GM12873 (cell line): ENCODE data around the gene ADAM30.

Experiments
- TF ChIP-seq, protein P1 (sequence below): IDR thresholded peaks from 2 replicates; pipeline ENCODE4 v1.5.1; 2012; ENCODE audit warnings: low read depth, mild to moderate bottlenecking, moderate library complexity, low read length, control low read depth; ENCODE audit not compliant: insufficient read depth; ENCODE audit errors: missing control alignments

ADAM30 gene

DNA sequence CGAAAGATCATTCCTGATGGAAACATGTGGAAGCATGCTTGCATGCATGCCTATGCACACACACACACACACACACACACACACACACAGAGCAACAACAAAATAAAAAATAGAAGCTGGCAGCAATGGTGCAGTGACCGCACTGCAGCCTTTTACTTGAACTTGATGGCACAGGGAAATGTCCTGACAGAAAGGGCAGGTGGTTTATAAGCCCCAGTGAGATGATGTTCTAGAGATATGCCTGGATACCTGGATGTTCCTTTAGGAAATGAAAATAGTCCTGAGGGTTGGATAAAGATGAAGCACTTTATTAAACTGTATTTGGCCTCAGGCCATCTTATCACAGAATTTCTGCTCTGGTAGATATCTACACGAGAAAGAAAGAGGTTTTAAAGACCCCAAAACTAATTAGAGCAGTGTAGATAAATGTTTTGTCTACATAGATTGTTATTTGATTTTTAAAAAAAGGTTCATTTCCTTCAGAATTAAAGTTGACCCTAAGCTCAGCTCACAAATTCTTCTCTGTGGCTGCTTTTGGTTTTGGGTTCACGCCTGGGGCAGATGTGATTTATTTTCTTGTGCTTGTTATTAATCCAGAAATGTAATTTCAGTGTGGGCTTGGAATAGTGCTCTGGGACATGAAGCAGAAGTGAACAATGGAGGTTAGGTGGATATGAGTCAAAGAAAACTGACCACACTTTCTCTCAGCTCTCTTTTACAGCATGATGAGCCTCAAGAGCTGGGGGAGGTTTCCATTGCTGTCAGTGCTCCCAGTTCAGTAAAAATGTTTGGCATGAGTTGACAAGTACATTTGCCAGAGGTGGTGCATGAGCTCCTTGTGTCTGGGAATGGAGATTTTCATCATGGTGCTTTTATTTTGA, 22.9 kb downstream of the ADAM30 start:
- TF ChIP-seq, protein P1, sequence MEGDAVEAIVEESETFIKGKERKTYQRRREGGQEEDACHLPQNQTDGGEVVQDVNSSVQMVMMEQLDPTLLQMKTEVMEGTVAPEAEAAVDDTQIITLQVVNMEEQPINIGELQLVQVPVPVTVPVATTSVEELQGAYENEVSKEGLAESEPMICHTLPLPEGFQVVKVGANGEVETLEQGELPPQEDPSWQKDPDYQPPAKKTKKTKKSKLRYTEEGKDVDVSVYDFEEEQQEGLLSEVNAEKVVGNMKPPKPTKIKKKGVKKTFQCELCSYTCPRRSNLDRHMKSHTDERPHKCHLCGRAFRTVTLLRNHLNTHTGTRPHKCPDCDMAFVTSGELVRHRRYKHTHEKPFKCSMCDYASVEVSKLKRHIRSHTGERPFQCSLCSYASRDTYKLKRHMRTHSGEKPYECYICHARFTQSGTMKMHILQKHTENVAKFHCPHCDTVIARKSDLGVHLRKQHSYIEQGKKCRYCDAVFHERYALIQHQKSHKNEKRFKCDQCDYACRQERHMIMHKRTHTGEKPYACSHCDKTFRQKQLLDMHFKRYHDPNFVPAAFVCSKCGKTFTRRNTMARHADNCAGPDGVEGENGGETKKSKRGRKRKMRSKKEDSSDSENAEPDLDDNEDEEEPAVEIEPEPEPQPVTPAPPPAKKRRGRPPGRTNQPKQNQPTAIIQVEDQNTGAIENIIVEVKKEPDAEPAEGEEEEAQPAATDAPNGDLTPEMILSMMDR = no peak

DNA sequence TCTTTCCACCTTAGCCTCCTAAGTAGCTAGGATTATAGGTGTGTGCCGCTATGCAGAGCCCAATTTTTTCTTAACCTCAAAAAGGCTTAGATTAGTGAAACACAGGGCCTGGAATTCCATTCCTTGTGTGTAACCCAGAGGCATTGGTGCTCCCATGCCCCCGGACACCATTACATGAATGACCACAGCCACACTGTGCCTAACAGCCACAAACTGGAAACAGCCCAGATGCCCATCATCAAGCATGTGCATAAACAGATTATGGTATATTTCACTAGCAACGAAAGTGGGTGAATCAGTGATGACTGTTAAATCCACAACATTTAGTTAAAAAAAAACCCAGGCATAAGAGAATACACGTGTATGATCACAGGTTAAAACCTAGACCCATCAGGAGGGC, 24.4 kb downstream of the ADAM30 start:
- TF ChIP-seq, protein P1 = no peak

DNA sequence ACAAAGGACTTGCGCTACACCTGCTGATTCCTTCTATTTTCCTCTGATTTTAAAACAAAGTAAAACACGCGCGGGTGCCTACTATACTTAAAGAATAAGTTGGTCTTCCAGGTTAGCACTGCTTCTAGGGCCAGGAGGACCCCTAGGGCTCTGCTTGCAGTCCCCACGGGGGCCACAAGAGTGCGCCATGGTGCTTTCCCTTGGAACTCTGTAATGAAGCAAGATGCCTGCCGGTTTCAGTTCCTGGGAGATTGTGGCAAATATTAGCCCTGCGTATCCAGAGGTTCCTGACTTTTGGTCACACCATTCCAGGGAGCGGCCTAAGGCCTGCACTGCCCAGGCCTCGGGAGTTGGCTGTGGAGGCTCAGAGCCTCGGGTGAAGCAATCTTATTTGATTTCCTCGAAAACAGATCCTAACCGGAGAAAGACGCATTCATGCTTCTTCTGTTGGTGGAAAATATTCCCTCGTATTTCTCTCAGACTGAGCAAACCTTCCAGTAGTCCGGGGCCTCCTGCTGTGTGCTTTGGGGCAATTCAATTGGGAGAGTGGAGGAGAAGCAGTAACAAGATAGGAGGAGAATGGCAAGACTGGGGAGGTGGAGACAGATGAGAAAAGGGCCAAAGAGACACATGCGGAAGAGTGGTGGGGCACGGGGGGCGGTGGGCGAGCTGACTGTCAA, 25.3 kb downstream of the ADAM30 start:
- TF ChIP-seq, protein P1 = peak; percentile 98

DNA sequence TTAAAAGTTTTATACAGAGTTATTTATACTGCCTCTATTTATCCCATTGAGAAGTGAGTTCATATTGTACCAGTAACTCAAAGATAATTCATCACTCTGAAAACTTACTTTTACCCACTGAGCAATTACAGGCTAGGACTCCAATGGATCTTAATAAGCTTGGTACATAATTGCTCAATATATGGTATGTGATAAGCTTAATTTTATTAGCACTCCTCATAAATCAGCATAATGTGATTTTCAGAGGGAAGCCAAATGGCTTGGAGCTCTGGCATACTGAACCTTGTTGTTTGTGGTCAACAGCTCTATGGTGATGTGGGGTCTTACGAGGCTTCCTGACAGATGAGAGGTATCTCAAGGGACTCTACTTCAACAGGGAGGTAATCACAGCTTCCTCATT, 26.3 kb downstream of the ADAM30 start:
- TF ChIP-seq, protein P1 = no peak

DNA sequence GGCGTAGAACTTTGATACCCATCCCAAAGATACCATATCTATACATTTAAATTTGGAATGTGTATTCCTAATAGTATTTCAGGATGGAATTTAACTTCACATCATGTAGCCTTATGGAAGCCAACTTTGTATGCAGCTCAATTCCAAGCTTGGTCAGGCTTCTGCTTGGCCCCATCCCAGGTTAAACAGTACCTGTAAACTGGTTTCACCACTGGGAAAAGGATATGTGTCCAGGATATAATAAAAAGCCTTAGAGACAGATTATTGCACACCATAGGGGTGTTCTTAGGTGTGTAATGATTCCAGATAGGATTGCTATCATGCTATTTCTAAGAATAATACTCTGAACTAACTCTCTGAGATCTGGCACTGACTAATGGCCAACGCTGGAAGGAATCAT, 28.1 kb downstream of the ADAM30 start:
- TF ChIP-seq, protein P1 = no peak

DNA sequence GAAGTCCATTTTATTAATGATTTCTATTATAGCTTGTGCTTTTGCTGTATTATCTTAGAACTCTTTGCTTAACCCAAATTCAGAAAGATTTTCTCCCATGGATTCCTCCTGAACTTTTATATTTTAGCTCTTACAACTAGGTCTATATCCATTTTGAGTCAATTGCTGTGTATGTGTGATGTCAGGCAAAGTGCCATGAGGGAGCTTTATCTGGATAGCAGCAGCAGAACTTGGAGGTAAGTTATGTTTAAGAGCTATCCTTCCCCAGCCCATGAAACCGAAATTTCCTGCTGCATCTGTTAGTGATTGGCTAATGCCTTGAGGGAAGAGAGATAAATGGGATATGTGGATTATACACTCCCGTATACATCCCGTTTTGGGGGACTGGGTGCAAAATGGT, 29.9 kb downstream of the ADAM30 start:
- TF ChIP-seq, protein P1 = no peak

DNA sequence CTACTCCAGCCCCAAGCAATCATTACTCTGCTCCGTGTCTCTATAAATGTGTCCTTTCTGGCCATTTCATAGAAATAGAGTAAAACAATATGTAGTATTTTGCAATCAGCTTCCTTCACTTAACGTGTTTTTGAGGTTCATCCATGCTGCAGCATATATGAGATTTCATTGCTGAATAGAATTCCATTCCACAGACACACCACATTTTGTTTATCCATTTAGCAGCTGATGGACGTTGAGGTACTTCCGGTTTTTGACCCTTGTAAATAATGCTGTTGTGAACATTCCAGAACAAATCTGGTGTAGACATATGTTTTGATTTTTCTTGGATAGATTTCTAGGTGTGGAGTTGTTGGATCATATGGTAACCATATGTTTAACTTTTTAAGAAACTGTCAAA, 30.7 kb downstream of the ADAM30 start:
- TF ChIP-seq, protein P1 = no peak
